Brain microvascular endothelial cell (primary cell): ENCODE measurements around the gene CCN2.
A peak's percentile ranks its signal among the peaks of the same experiment; 100 is the strongest.

ENCODE experiments used
- DNase-seq: peaks from one replicate; pipeline ENCODE4 v3.0.0-alpha.2; 2020
- H3K27ac ChIP-seq: fragments of 250-450 bp; sonication (Bioruptor Pico); 2 replicates; pipeline ENCODE4 v1.5.1; 2020; ENCODE audit warnings: mild to moderate bottlenecking, moderate library complexity
- H3K27me3 ChIP-seq: fragments of 250-450 bp; sonication (Bioruptor Pico); replicated peaks from 2 replicates; pipeline ENCODE4 v1.5.1; 2020; ENCODE audit warnings: mild to moderate bottlenecking
- H3K36me3 ChIP-seq: fragments of 250-450 bp; sonication (Bioruptor Pico); replicated peaks from 2 replicates; pipeline ENCODE4 v1.5.1; 2020; ENCODE audit warnings: mild to moderate bottlenecking
- H3K4me3 ChIP-seq: 2 replicates; pipeline ENCODE4 v1.5.1; 2011; ENCODE audit warnings: low read depth, mild to moderate bottlenecking, control low read depth, low read length, moderate library complexity
- CTCF ChIP-seq: IDR thresholded peaks from 2 replicates; pipeline ENCODE4 v1.5.1; 2011; ENCODE audit warnings: low read depth, mild to moderate bottlenecking, moderate library complexity, low read length, control low read depth, inconsistent platforms; ENCODE audit errors: missing control alignments
- in situ Hi-C: cut with HindIII; loops from 2 replicates; pipeline ENCODE4 v1.10.0; 2017; ENCODE audit warnings: low sequenced_read_pairs, low pct_ligation_motif_present

CCN2 gene

GRCh38 chr6:131995917-131996316 lies 44.7 kb upstream of the CCN2 start:
- Histone ChIP-seq H3K27me3 (no peaks in the 10 kb centered on the region), H3K27ac (peak overlapping the region; percentile 77), H3K36me3 (no peaks in the 10 kb centered on the region), H3K4me3 (no peak overlapping the region)
- in situ Hi-C loops = no loop called here
- DNase-seq = peak; percentile 93
- TF ChIP-seq CTCF = no peak

GRCh38 chr6:131992557-131992956 lies 41.4 kb upstream of the CCN2 start:
- in situ Hi-C loops = no loop called here
- H3K27me3 ChIP-seq = no peaks in the 10 kb centered on the region
- no peak for DNase-seq
- no peak overlapping the region for H3K4me3 ChIP-seq
- H3K36me3 ChIP-seq = no peaks in the 10 kb centered on the region
- no peak for TF ChIP-seq CTCF
- no peak overlapping the region for H3K27ac ChIP-seq

- TF ChIP-seq CTCF = no peak
- H3K27me3 ChIP-seq = no peaks in the 10 kb centered on the region
- H3K27ac ChIP-seq = no peak overlapping the region
- no peak overlapping the region for H3K4me3 ChIP-seq
- no peaks in the 10 kb centered on the region for H3K36me3 ChIP-seq
- no peak for DNase-seq
- in situ Hi-C loops = no loop called here
These were observed 37.9 kb upstream of the CCN2 start for GRCh38 chr6:131989036-131989435.

- TF ChIP-seq CTCF = no peak
- H3K27ac ChIP-seq = peak overlapping the region; percentile 86
- H3K4me3 ChIP-seq = no peak overlapping the region
- in situ Hi-C loops = no loop called here
- DNase-seq = peak; percentile 84
- no peaks in the 10 kb centered on the region for H3K36me3 ChIP-seq
- H3K27me3 ChIP-seq = no peaks in the 10 kb centered on the region
These were observed 31.6 kb upstream of the CCN2 start for GRCh38 chr6:131982740-131983259.

GRCh38 chr6:131981624-131981978 lies 30.4 kb upstream of the CCN2 start:
- Histone ChIP-seq H3K4me3 (no peak overlapping the region), H3K36me3 (no peaks in the 10 kb centered on the region), H3K27ac (peak overlapping the region; percentile 86), H3K27me3 (no peaks in the 10 kb centered on the region)
- no peak for TF ChIP-seq CTCF
- no peak for DNase-seq
- in situ Hi-C loops = no loop called here

GRCh38 chr6:131980791-131981623 lies 29.8 kb upstream of the CCN2 start:
- Histone ChIP-seq H3K27me3 (no peaks in the 10 kb centered on the region), H3K36me3 (no peaks in the 10 kb centered on the region), H3K27ac (peak overlapping the region; percentile 86), H3K4me3 (no peak overlapping the region)
- DNase-seq = no peak
- in situ Hi-C loops = no loop called here
- no peak for TF ChIP-seq CTCF
